Stimulated activated CD8-positive, alpha-beta memory T cell treated with anti-CD3 and anti-CD28 coated beads, Interleukin-12 subunit alpha, Interleukin-12 subunit beta, amount 100 ng/mL, for 4 hours (primary cell): ENCODE results near the gene NDC80.

Source experiments
- DNase-seq: peaks from one replicate; pipeline ENCODE4 v3.0.0-alpha.2; 2020; ENCODE audit warnings: low read depth

The NDC80 gene

DNA sequence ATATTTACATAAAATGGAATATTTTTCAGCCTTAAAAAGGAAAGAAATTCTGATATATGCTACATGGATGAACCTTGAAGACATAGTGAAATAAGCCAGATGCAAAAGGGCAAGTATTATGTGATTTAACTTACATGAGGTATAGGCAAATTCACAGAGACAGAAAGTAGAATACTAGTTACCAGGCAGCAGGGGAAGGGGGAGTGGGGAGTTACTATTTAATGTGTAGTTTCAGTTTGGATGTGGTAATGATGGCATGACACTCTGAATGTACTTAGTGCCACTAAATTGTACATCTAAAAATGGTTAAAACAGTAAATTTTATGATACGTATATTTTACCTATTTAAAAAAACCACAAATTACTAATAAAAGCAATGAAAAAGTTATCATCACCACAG is 12.1 kb upstream of the NDC80 start:
- DNase-seq, result no peak

DNA sequence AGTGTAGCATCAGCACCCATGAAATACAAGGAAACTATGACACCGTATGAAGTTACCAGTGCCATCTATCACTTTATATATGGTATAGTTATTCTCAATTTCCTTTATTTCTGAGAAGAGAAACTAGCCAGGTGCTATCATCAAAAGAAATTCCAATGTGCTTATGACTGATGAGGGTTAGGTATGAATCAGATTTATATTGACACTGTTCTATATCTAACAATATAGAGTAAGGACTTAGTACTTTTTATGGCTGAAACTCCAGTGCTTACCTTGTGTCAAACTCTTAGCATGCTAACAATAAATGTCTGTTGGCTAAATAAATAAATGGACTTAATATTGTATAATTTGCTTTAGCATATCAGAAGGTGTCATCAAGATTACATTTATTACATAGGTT is 7.0 kb upstream of the NDC80 start:
- DNase-seq, result no peak

DNA sequence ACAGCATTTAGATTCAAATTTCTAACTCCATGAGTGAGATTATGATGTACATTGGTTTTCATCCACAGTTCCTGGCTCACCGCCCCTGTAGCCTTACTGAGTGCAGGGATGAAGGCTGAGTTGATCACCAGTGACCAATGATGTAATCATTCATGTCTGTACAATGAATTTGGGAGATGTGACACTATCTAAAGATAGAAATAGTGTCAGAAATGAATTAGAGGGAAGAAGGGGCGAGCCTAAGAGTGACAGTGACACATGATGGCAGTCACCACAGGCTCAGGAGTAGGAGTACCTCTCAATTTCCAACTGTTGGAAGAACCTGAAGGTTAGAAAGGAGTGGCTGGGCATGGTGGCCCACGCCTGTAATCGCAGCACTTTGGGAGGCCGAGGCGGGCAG is 3.2 kb upstream of the NDC80 start:
- DNase-seq, result no peak

DNA sequence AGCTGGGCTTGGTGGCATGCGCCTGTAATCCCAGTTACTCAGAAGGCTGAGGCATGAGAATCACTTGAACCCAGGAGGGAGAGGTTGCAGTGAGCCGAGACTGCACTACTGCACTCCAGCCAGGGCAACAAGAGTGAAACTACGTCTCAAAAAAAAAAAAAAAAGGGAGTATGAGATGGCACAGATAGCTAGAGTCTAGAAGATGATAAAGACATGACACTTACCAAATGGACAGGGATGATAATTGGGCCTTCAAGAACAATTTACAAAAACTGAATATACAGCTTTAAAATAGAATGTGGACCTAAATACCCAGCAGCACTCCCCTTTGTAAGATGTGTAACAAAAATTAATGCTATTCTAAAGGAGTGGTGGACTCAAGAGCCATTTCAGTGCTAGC is 2.8 kb upstream of the NDC80 start:
- DNase-seq, result no peak

DNA sequence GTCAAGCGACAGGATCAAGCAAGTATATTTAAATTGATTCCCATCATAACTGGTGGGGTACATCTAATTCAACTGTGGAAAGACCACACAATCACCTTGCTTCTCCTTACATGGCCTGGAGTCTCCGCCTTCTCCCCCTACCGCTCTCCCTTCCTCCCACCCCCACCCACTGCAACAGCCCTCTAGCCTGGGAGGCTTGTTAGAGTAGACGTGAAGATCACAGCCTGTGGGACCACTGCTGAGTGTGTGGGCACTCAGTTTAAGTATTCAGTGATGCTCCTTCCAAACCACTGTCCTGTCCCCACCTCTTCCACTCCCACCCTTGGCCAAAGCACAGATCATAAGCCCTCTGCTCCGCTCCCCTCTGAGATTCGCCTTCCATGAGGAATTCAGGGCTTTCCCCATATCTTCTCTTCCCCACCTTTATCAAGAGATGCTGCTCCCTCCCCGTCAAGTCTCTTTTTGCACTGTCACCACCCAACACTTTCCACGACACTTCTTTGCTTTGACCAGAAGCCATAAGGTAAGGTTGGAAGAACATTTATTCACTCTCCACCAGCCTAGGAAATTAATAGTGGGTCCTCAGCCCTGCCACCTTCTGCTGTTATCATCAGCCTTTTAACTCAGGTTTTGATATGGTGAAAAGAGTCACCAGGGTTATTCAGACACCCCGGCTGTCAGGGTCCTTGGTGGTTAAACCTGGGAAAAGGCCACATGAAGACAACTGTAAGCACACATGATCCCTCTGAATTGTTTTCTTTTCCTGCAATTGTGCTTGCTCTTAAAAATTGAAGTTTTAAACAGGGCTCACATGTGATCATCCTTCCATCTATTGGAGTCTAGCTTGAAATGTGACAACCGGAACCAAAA is 1.8 kb upstream of the NDC80 start:
- DNase-seq, result no peak

DNA sequence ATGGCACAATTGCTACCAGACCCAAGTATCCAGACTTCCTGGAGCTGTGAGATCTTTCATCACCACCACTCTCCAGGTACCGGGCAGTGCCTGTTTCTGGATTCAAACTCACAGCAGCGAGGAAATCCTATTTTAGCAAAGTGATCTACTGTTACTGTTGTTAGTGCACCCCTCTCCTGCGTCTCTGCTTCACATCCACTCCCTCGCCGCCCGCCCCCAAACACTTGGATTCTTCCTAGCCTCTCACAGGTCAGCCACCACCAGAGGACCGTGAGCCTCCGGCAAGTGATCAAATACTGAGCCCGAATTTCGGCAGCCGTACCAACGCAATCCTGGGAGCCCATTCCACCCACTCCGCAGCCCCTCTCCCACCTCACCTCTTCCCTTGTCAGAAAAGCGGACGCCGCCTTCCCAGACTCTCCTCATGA is 571 bp upstream of the NDC80 start:
- no peak for DNase-seq

DNA sequence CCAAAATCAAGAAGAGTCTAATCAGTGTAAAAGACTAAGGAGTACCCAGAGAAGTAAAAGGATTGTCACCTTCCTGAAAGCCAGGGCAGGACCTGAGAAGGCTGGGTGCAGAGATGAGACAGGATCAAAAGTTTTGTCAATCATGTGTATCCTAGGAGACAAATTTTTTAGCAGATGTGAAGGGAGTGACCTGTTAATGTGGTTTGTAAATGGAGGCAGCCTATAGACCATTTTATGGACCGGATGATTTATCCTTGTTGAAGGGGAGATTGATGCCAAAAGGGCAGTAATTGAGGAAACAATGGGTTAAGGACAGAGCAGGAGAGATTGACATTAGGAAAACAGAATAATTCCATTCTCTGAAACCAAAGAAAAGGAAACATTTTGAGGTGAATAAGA is 813 bp downstream of the NDC80 start:
- DNase-seq, result no peak

DNA sequence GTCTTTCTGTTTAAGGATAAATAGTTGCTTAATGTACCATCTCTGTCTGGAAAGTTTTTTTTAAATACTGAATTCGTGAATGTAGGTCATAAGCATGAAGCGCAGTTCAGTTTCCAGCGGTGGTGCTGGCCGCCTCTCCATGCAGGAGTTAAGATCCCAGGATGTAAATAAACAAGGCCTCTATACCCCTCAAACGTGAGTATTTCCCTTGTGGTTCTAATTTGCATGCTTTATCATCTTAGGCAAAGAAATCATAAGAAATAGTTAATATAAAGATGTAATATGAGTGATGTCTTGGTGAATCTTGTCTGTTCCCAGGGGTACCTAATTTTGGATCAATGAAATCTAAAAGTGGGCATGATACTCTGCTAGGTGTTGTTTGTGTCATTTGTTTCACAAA is 1.5 kb downstream of the NDC80 start:
- DNase-seq, result no peak

DNA sequence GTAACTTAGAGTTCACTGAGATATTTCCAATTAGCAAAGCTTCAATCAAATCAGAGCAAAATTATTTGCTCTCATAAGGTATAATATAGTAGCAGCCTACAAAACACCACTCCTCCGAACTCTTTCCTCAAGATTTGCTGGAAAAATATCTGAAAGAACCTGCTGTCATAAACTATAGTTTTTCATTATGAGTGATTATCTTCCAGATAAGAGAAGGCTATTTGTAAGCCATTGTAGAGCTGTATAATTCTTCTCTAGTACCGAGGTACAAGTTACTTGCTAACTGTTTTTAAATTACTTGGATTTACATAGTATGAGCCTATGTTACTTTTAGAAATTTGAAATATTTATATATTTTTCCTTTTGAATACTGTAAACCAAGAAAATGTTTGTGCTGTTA is 2.1 kb downstream of the NDC80 start:
- DNase-seq, result no peak

DNA sequence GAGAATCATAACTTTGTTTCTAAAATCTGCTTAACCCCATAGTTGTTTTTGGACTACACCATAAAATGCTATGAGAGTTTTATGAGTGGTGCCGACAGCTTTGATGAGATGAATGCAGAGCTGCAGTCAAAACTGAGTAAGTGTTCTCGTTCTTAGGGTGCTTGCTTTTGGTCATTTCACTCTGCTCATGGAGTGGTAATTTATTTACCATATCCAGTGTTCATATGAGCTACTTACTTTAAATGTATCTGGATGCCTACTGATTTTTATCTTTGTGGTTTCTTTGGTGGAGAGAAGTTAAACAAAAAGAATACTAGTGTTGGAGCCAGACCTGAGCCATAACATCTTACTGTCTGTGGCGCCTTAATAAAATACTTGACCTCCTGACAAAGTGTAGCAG is 16.4 kb downstream of the NDC80 start:
- no peak for DNase-seq

DNA sequence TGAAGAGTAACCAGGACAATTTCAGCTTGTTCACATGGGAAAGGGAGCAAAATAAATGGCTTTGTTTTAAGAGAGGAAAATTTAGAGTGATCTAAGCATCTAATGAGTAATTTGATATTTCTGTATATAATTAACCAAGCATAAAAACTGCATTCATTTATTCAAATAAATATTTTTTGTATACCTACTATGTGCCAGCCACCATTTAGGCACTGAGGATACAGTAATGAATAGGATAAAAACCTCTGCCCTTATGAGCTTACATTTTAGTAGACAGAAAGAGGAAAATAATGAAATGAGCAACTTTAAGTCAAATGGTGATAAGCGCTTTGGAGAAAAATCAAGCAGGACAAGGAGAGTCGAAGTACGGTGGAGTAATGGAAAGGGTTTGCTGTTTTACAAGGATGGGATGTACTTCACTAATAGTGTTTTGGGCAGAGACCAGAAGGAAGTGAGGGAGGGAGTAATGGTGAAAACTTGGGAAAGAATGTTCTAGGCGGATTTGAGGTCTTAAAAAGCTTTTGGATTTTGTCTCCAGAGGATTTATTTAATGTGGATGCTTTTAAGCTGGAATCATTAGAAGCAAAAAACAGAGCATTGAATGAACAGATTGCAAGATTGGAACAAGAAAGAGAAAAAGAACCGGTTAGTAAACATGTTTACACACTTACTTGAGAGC is 17.4 kb downstream of the NDC80 start:
- no peak for DNase-seq

DNA sequence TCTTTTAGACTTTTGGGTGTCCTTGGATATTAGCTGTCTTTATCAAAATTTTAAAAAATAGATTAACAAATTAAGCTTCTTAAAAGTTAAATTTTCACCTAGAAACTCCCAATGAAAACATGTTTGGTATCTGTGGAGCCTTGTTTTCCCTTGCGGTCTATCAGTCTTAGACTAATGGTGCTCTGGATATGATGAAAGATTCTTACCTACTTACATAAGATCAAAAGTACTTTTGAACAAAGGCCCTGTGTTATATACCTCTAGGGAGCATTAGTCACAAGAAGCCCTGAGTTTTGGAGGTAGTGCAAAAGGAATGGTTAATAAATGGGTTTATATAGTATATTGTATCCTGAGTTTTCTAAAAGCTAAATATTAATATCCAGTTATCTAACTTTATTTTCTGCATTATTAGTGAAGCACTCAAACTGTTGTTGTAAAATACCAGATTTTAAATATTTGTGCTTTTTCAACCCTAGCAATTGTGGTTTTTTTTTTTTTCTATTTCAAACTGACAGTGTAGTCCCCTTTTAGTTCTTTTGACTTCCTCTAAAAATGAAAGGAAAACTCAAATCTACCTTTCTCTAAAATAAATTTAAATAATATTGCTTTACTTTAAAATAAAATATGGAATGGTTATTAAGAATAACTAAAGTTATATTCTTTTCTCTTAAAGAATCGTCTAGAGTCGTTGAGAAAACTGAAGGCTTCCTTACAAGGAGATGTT is 18.1 kb downstream of the NDC80 start:
- no peak for DNase-seq

DNA sequence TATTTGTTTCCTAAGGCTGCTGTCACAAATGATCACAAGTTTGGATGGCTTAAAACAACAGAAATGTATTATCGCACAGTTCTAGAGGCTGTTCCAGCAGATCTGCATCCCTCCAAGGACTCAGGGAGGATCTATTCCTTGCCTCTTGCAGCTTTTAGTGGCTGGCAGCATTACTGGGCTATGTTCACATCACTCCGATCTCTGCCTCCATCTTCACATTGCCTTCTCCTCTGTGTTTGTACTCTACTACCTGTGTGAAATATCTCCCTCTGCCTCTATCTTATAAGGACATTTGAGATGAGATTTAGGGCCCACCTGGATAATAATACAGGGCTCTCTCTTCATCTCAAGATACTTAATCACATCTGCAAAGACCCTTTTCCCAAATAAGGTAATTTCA is 18.9 kb downstream of the NDC80 start:
- no peak for DNase-seq

DNA sequence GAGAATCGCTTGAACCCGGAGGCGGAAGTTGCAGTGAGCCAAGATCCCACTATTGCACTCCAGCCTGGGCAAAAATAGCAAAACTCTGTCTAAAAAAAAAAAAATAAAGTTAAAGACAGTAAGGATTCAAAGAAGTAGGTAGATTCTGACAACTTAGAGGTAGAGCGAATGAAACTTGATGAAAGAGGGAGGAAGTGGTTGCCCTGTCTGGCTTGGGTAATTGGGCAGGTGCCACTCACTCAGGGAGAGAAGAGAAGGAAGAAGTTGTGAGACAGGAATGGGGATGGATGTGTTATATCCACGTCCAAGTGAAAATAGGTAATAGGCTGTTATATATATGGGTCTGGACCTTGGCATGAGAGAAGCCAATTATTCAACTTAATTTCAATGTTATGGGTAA is 26.3 kb downstream of the NDC80 start:
- no peak for DNase-seq

DNA sequence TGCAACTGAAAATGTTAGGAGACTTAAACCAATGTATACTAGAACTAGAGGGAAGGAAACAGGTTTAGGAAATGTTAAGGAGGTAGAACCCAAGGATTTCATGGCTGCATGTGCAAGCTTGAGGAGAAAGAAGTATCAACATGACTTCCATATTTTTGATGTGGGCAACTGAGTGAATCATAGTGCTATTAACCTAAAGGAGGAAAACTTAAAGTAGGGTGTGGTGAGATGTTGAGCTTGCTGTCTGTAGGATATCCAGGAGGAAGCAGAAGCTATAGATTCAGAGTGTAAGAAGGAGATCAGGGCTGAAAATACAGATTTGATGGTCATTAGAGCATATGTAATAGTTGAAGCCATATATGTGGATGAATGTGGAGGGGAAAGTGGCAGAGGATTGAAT is 31.5 kb downstream of the NDC80 start:
- DNase-seq, result no peak

DNA sequence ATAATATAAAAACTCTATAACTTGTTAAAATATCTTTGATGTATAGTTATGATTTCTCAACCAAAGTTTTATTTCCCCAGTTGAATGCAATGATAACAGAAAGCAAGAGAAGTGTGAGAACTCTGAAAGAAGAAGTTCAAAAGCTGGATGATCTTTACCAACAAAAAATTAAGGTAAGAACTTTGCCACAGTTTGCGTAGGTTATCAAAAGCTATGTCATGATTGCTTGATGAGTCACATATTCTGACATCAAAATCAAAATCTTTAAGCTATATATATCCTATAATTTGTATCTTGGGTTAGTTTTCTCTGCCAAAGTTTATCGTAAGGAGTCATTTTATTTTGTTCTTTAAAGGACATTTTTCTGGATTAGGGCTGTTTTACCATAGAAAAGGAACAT is 35.0 kb downstream of the NDC80 start:
- DNase-seq, result no peak

DNA sequence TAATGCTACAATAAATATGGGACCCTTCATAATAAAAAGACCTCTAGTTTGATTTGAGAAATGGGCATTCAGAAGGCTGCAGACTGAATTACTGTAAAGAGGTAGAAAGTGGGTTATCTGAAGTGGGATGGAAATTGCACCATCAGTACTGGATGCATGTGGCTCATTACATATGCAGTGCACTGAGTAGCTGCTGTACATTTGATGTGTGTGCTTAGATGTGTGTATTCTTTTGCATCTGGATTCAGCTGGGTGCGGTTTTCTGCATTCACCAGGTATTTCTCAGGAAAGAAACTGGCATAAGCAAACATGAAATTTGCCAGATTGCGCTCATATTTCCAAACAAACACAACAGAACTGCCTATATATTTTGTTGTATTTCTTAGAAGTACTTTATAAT is 38.2 kb downstream of the NDC80 start:
- no peak for DNase-seq

DNA sequence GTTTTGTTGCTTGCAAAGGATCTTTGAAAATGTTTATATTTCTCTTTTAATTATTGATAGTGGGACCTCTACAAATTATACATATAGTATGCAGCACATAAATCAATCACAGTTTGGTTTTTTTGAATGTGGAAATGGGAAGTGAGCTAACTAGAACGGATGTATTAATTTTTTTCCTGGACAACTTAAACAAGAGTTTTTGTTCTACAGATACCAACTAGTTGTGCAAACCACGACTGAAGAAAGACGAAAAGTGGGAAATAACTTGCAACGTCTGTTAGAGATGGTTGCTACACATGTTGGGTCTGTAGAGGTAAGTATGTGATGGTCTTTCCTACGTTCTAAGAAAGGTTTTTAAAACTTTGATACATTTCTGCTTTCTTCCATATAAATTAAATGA is 39.2 kb downstream of the NDC80 start:
- DNase-seq, result no peak

DNA sequence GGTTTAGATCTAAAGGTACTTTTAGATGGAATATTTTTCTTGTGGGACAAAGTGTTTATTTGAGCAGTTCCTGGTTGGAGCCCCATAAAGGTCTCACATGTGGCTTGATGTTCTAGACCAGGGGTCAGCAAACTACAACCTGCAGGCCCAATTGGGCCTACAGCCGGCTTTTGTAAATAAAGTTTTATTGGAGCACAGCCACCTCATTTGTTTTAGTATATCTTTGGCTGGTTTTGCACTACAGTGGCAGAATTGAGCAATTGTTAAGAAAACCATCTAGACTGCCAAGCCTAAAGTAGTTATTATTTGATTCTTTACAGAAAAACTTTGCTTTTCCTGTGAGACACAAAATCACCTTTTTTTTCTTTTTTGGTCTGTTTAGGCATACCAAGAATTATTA is 41.6 kb downstream of the NDC80 start:
- DNase-seq, result no peak

DNA sequence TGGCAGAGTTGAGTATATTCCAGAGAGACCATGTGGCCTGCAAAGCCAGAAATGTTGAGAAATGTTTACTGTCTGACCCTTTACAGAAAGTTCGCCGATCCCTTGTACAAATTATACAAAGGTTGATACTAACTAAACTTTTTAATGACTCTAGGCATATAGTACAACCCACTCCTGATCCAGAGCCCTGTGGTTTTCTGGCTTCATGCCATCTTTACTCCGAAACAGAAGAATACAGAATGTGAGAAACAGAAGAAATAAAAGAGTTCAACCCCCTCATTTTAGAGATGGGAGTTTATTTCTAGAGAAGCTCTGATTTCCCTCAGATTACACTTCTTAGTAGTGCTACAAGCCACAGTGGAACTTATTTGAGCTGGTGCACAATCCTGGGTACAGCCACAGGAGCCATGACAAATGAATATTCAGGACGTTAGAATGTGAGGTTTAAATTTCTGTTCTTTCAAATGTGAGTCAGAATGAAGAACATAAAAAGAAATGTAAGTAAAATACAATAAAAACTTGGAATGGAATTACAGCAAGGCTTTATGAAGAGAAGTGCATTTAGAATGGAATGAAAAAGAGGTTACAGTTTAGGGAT is 46.1 kb downstream of the NDC80 start:
- no peak for DNase-seq

DNA sequence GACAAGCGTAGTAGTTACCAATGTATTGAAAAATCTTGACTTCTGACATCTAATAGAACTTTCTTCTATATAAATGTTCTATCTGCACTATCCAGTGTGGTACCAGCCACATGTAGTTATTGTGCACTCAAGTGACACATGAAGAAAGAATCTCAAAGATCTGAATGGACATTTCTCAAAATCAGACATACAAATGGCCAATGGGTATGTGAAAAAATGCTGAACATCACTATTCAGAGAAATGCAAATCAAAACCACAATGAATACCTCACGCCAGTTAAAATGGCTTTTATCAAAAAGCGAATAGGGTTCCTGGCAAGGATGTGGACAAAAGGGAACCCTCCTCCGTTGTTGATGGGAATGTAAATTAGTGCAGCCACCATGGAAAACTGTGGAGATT is 46.7 kb downstream of the NDC80 start:
- DNase-seq, result no peak

DNA sequence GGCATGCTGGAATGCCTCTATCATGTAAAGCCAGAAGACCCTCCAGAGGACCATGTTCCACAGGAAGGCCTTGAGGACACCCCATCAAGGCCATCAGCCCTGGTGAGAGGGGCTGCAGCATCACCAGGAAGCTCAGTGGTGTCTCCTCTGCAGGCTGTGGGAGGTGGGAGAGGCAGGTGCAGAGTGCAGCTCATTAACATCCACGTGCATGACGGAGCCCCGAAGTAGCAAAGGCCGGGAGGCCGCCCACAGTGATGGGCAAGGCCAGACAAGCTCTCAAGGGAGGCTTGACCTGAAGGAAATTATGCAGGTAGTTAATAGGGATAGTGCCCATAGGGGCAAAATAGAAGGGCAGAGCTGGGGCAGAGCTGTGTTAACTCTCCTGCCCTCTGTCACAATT is 53.9 kb downstream of the NDC80 start:
- no peak for DNase-seq

DNA sequence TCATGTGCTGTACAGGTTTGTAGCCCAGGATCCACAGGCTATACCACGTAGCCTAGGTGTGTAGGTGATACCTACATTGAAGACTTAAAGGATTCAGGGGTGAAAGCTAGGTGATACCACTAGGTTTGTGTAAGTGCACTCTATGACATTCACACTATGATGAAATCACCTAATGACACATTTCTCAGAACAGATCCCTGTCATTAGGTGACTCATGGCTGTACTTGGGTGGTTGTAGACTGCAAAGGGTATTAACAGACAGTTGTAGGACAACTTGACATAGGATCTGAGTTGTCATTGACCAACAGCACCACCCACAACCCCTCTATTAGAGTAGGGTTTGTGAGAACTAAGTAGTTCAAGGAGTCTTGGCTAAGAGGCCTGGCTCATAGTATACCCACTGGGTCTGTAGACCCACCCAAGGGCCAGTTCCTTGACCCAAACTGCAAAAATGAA is 56.5 kb downstream of the NDC80 start:
- no peak for DNase-seq
